Raji (cell line): Measurements from ENCODE around the gene BCL2.

Experiments
- POLR2A ChIP-seq: IDR thresholded peaks from 2 replicates; pipeline ENCODE4 v1.6.1; 2011; ENCODE audit warnings: low read depth, low read length, control low read depth; ENCODE audit not compliant: insufficient read depth

Gene BCL2

DNA sequence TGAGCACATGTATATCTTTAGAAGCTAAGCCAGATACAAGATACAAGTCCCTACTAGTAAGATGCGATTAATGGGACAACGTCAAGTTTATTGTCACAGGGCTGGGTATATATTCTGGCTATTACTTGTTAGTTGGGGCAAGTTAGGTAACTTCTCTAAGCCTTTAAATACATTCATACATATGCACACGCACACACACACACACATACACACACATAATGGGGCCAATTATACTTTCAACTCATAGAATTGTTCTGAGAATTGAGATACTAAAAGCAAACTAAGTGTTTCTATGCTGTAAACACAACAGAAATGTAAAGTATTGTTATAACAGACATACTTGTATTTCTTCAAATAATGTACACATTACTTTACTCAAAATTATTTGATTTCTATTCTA is 116.1 kb downstream of the BCL2 start:
- no peak for TF ChIP-seq POLR2A

DNA sequence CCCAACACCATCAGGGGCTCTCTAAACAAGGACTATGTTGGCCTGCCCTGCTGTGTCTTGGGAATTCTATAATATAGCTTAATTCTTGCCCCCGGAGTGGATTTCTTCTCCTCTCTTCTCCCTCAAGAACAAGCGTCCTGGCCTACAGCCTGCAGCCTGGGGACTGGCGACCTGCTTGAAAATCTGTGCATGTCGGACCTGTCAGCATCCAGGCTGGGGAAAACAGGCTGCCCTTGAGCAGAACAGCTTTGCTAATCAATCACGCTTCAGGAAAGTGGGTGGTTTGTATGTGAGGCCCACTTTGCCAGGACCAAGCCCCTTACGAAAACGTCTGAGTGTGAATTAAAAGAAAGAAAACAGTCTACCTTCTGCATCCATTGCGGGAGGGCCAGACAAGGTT is 116.7 kb downstream of the BCL2 start:
- TF ChIP-seq POLR2A = no peak

DNA sequence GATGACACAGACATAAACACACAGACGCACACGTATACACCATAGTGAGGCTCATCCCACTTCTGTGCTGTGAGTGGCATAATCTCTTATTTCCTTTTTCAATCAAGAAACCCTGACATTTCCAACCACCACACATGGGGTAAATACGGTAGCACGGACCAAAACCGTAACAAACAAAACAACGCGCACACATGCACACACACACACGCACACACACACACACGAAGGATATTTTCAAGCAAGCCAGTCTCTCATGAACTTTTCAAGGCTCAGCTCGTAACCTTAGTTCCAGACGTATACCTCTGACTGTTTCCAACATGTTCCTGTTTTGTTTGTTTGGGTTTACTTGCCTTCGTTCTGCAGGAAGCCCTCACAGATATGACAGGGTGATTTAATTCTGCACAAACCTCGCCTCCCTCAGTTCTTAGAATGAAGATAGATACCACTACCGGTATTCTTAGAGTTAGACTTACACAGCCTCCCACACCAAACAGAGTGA is 119.8 kb downstream of the BCL2 start:
- TF ChIP-seq POLR2A = no peak

DNA sequence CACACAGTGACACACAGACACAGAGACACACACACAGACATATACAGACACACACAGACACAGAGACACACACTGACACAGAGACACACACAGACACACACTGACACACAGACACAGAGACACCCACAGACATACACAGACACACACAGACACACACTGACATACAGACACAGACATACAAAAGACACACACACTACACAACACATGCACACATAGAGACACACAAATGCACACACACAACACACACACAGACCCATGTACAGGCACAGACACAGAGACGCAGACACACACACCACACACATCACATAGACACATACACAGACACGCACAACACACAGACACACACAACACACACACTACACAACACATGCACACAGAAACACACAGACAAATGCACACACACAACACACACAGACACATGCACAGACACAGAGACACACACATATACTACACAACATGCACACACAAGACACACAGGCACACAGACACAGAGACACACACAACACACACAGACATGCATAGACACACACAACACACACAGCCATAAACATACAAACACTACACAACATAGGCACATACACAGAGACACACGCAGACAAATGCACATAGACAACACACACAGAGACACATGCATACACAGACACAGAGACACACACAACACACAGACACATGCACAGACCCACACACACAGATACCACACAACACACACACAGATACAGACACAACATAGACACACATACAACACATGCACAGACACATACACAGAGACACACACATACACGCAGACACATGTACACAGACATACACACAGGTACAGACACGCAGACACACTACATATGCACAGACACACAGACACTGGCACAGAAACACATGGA is 120.5 kb downstream of the BCL2 start:
- no peak for TF ChIP-seq POLR2A

DNA sequence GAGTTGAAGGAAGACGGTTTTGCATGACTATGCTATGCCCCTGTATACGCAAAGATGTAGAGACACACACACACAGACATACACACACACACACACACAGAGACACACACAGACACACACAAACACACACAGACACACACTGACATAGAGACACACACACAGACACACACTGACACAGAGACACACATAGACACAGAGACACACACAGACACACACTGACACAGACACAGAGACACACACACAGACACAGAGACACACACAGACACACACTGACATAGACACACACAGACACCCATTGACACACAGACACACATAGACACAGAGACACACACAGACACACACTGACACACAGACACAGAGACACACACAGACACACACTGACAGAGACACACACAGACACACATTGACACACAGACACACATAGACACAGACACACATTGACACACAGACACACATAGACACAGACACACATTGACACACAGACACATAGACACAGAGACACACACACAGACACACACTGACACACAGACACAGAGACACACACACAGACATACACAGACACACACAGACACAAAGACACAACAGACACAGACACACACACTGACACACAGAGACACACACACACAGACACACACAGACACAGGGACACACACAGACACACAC is 121.3 kb downstream of the BCL2 start:
- no peak for TF ChIP-seq POLR2A

DNA sequence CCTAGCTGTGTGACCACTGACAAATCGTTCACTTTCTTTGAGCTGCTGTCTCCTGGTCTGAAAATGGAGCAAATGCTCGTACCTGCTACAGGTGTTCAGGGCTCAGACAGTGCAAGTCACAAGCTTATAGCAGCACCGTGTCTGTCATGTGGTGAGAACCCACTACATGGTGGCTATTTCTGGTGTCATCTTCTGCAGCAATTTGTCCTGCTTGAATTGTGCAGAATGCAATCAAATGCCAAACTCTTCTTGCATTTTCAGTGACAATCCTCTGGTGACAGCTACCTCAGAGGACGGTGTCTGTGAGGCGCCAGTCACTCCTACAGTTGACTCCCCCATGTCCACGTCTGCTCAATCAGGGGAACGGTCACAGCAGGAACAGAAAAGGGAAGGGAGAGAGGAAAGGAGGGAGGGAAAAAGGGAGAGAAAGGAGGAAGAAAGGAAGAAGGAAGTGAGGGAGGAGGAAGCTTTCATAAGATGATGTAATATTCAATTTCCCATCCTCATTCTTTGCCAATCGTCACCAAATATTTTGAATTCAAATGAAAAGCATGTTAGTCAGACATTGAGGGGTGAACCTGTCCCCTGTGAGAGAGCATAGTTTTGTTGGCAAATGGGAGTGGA is 122.2 kb downstream of the BCL2 start:
- no peak for TF ChIP-seq POLR2A

DNA sequence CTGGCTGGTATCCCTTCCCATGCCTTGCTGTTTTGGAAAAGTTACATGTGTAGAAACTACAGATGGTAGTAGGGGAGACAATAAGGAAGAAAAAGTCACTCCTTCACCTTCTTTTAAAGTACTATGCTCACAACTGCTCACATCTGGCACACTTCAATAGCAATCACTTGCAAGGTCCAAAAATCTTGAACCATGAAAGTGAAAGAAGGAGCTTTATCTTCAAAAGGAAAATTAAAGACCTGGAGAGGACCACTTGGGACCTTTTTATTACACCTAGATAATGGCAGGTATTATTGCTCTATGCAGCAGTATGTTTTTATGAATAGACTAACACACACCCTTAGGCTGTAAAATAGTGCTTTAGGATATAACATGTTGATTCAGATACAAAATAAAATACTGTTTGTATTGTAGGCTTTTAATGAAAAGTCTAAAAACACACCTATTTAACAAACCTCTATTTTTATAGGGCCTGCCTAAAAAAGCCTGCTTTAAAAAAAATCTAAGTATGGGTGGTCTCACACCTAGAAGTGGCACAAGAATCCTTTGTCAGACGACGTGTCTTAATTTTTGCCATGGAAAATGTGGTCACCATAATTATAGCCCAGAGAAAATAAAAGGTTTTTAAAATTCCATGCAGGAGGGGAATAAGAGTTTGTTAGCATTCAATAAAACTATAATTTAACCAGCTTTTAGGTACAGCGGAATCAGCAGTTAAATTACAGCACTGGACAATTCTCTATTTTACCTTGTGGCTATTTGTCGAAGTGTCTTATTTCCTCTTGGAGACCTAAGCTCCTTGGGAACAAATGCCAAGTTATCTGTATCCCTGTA is 124.0 kb downstream of the BCL2 start:
- no peak for TF ChIP-seq POLR2A

DNA sequence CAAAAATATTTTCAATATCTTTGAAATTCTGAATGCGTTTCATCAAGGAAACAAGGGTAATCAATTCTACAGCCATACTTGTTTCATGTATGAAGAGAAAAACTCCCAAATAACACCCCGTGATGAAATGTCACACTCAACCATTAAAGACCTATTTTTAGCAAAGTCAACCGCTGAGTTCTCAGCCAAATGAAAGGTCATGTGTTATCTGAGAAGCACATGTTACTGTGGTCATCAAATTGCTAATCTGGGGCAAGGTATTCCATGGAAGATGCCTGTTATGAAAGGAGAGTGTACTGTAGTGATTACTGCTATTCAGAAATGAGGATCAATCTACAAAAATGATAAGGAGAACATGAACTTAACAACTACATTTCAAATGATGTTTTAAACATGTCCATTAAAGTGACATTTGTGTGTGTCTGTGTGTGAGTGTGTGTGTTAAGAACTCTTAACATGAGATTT is 126.7 kb downstream of the BCL2 start:
- TF ChIP-seq POLR2A = no peak

DNA sequence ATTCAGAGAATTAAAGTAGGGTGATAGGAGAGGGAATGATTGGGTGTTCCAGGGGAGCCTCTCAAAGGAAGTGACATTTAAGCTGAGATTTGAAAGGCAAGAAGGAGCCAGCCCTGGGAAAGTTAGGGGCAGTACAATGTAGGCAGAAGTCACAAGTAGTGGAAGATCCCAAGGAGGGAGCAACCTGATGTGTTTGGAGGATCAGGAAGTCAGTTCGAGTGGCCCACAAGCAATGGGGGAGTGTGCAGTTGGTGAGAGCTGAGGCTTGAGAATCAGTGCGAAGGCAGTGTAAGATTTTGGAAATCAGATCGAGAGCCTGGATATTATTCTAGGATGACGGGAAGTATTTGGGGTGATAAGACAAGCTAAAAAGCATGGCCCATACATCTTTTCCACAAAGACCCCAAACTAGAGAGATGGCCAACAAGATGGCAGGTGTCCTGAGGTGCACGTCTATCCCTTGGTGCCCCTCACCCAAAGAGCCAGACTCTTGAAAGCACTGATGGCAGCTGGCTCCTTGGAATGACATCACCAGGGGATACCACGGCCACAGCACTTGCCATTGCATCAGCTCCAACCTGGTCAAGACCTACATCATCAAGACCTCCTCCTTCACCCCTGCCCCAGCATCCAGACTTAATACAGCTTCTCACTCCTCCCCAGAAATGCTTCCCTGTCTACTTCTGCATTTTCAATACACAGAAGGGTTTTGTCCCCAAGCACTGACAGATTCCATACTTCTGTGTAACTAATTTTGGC is 127.3 kb downstream of the BCL2 start:
- no peak for TF ChIP-seq POLR2A

DNA sequence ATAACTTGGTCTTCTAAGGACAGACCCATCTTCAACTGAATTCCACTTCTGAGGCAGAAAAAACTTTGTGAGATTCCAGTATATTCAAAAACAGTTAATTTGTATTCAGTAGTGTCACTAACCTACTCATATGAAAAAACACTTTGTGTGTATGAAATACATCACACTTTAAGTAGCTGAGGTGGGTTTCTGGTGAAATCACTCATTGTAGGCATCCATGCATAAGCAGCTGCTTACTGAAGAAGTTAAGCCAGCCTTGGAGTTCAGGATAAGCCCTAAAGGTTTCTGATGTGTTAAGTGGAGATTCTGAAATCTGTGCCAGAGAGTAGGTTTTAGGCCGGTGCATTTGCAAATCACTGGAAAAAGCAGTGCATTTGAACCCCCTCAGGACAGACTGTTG is 128.2 kb downstream of the BCL2 start:
- no peak for TF ChIP-seq POLR2A

DNA sequence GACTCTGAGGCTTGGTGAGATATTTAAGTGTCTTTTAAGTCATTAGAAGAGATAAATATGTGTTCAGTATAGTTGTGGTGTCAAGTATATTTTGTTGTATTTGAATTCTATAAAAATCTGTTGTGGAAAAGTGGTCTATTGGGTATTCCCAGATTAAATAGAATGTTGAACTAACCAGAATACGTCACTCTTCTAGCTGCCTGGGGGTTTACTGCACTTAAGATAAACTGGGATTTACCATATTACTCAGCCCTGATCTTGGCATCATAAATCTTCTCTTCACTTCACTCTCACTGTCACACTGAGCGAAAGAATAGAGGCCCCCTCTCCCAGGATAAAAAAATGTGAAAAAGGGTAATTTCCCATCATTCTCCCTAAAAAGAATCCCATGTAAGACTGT is 129.8 kb downstream of the BCL2 start:
- TF ChIP-seq POLR2A = no peak

DNA sequence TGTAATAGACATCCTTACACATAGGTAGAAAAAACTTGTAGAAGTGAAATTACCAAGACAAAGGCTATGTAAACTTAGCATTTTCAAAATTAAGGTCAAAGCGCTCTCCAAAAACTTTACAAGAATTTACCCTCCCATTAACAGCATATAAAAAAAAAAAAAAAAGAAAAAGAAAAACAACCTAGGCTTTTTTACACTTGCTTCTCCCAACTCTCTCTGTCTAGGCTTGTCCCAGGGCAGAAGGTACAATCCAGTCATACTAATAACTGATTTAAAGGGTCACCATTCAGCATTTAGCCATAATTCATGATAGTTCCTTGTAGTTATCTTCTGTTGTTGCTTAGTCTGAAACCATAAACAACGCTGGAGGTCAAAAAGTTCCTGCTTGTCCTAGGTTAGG is 130.5 kb downstream of the BCL2 start:
- TF ChIP-seq POLR2A = no peak

DNA sequence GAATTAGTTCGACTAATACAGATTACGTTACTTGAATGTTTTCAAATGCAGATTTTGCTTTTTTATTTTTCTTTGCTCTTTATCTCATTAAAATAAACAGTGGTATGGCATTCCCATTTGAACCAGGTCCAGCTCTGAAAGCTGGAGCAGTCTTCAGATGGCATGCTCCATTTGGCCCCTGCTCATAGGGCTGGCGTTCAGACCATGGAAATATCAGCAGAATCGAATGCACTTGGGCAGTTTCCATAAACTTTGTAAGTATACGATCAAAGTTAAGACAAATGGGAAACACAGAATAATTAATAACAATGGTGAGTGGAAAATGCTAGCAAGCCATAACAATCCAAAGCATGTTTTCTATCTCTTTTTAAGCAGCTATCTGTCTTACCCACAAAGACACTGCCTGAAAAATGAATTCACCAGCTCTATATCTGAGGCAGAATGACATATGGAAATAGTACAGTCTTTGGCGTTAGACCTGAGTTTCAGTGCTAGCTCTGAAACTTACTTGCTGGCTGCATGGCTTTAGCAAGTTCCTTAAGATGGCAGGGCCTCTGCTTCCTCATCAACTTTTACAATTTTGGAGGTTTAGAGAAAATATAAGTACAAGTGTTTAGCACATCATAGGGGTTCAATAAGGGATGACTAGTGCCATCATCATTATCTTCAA is 131.6 kb downstream of the BCL2 start:
- TF ChIP-seq POLR2A = no peak

DNA sequence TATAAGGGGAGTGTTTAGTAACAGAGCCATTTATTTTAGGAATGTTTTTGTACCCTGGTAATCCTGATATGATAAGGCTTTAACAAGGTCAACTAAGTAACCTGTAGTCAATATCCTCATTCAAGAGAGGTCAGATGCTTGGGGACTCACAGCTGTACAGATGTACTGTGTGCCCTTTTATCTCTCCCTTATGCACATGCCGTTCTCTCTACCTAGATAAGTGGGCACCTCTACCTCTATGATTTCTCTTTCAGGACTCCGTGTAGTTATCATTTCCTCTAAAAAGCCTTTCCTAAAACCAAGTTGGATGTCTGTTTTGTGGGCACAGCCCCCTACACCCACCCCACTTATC is 132.4 kb downstream of the BCL2 start:
- no peak for TF ChIP-seq POLR2A
